Measurements from ENCODE around the gene NEUROG1. TPM values are rescaled to one million over a fixed set of nuclear protein-coding genes. Genes with fewer than 3 reads are reported as not detected.

NEUROG1 gene
- total RNA-seq, 2 donors from 2014 or later = not detected

- no peak overlapping the region for H3K4me3 Mint-ChIP-seq
- DNase-seq (no peak), ATAC-seq (replicated peaks in 1 of 2) (no peak)
- H3K27me3 Mint-ChIP-seq (ENCODE audit: low read depth) = peaks cover 81% of the 10 kb centered on the region
- peaks cover 18% of the 10 kb centered on the region for H3K4me1 Mint-ChIP-seq (ENCODE audit: low read depth)
- H3K36me3 Mint-ChIP-seq (ENCODE audit: insufficient read depth in 2 of 2) = no peaks in the 10 kb centered on the region
- no peaks in the 10 kb centered on the region for H3K9me3 Mint-ChIP-seq
- no peak overlapping the region for H3K27ac Mint-ChIP-seq
Measured at GRCh38 chr5:135492319-135492626, 43.5 kb downstream of the NEUROG1 start.

GRCh38 chr5:135491552-135492318, 44.0 kb downstream of the NEUROG1 start:
- Mint-ChIP-seq H3K36me3 (ENCODE audit: insufficient read depth in 2 of 2) (no peaks in the 10 kb centered on the region), H3K4me3 (peak overlapping the region in 1 of 2 donors; percentile 15)

GRCh38 chr5:135491038-135491551, 44.7 kb downstream of the NEUROG1 start:
- DNase-seq (no peak), ATAC-seq (replicated peaks in 1 of 2) (no peak)
- no peaks in the 10 kb centered on the region for H3K9me3 Mint-ChIP-seq
- no peaks in the 10 kb centered on the region for H3K36me3 Mint-ChIP-seq (ENCODE audit: insufficient read depth in 2 of 2)
- H3K27ac Mint-ChIP-seq = no peak overlapping the region
- peaks cover 18% of the 10 kb centered on the region for H3K4me1 Mint-ChIP-seq (ENCODE audit: low read depth)
- H3K27me3 Mint-ChIP-seq (ENCODE audit: low read depth) = peaks cover 82% of the 10 kb centered on the region
- H3K4me3 Mint-ChIP-seq = peak overlapping the region in 1 of 2 donors; percentile 15

More at GRCh38 chr5:135491552-135492318, 44.0 kb downstream of the NEUROG1 start:
- peaks cover 82% of the 10 kb centered on the region for H3K27me3 Mint-ChIP-seq (ENCODE audit: low read depth)
- ATAC-seq (replicated peaks in 1 of 2) (no peak), DNase-seq (no peak)
- no peaks in the 10 kb centered on the region for H3K9me3 Mint-ChIP-seq
- no peak overlapping the region for H3K27ac Mint-ChIP-seq
- peaks cover 18% of the 10 kb centered on the region for H3K4me1 Mint-ChIP-seq (ENCODE audit: low read depth)

- ATAC-seq (replicated peaks in 1 of 2) (peak in 1 of 2 donors; percentile 37), DNase-seq (no peak)
- Mint-ChIP-seq H3K36me3 (ENCODE audit: insufficient read depth in 2 of 2) (no peaks in the 10 kb centered on the region), H3K27me3 (ENCODE audit: low read depth) (peaks cover 76% of the 10 kb centered on the region), H3K27ac (no peak overlapping the region), H3K9me3 (no peaks in the 10 kb centered on the region), H3K4me3 (no peak overlapping the region), H3K4me1 (ENCODE audit: low read depth) (peaks cover 18% of the 10 kb centered on the region)
Measured at GRCh38 chr5:135490245-135491037, 45.3 kb downstream of the NEUROG1 start.

- Mint-ChIP-seq H3K27ac (no peak overlapping the region), H3K9me3 (no peaks in the 10 kb centered on the region), H3K36me3 (ENCODE audit: insufficient read depth in 2 of 2) (no peaks in the 10 kb centered on the region), H3K4me1 (ENCODE audit: low read depth) (peaks cover 18% of the 10 kb centered on the region), H3K27me3 (ENCODE audit: low read depth) (peaks cover 69% of the 10 kb centered on the region), H3K4me3 (peak overlapping the region; percentile 58 to 64)
- ATAC-seq (replicated peaks in 1 of 2) (no peak), DNase-seq (no peak)
Measured at GRCh38 chr5:135489466-135490244, 46.1 kb downstream of the NEUROG1 start.

GRCh38 chr5:135488727-135489465, 46.9 kb downstream of the NEUROG1 start:
- no peaks in the 10 kb centered on the region for H3K9me3 Mint-ChIP-seq
- ATAC-seq (replicated peaks in 1 of 2) (no peak), DNase-seq (no peak)

GRCh38 chr5:135487839-135488514, 47.8 kb downstream of the NEUROG1 start:
- no peak overlapping the region for H3K4me3 Mint-ChIP-seq
- no peak for ATAC-seq (replicated peaks in 1 of 2)
- no peak overlapping the region for H3K27ac Mint-ChIP-seq
- no peaks in the 10 kb centered on the region for H3K9me3 Mint-ChIP-seq
- H3K4me1 Mint-ChIP-seq (ENCODE audit: low read depth) = peaks cover 12% of the 10 kb centered on the region
- DNase-seq = no peak
- H3K27me3 Mint-ChIP-seq (ENCODE audit: low read depth) = peaks cover 52% of the 10 kb centered on the region
- H3K36me3 Mint-ChIP-seq (ENCODE audit: insufficient read depth in 2 of 2) = no peaks in the 10 kb centered on the region

More at GRCh38 chr5:135488727-135489465, 46.9 kb downstream of the NEUROG1 start:
- peaks cover 18% of the 10 kb centered on the region for H3K4me1 Mint-ChIP-seq (ENCODE audit: low read depth)
- no peak overlapping the region for H3K4me3 Mint-ChIP-seq
- H3K36me3 Mint-ChIP-seq (ENCODE audit: insufficient read depth in 2 of 2) = no peaks in the 10 kb centered on the region
- no peak overlapping the region for H3K27ac Mint-ChIP-seq
- H3K27me3 Mint-ChIP-seq (ENCODE audit: low read depth) = peaks cover 61% of the 10 kb centered on the region

- Mint-ChIP-seq H3K36me3 (ENCODE audit: insufficient read depth in 2 of 2) (no peaks in the 10 kb centered on the region), H3K4me3 (no peak overlapping the region), H3K27me3 (ENCODE audit: low read depth) (peaks cover 42% of the 10 kb centered on the region), H3K9me3 (no peaks in the 10 kb centered on the region), H3K27ac (no peak overlapping the region), H3K4me1 (ENCODE audit: low read depth) (peaks cover 12% of the 10 kb centered on the region)
- ATAC-seq (replicated peaks in 1 of 2) (no peak), DNase-seq (no peak)
Measured at GRCh38 chr5:135487037-135487395, 48.7 kb downstream of the NEUROG1 start.

GRCh38 chr5:135486131-135487036, 49.4 kb downstream of the NEUROG1 start:
- Mint-ChIP-seq H3K27me3 (ENCODE audit: low read depth) (peaks cover 41% of the 10 kb centered on the region), H3K36me3 (ENCODE audit: insufficient read depth in 2 of 2) (no peaks in the 10 kb centered on the region), H3K9me3 (no peaks in the 10 kb centered on the region), H3K4me3 (no peak overlapping the region), H3K27ac (no peak overlapping the region), H3K4me1 (ENCODE audit: low read depth) (peaks cover 12% of the 10 kb centered on the region)
- ATAC-seq (replicated peaks in 1 of 2) (no peak), DNase-seq (no peak)

- ATAC-seq (replicated peaks in 1 of 2) (no peak), DNase-seq (no peak)
- Mint-ChIP-seq H3K9me3 (no peaks in the 10 kb centered on the region), H3K4me3 (no peak overlapping the region), H3K4me1 (ENCODE audit: low read depth) (peaks cover 4% of the 10 kb centered on the region), H3K27ac (no peak overlapping the region), H3K36me3 (ENCODE audit: insufficient read depth in 2 of 2) (no peaks in the 10 kb centered on the region), H3K27me3 (ENCODE audit: low read depth) (peaks cover 32% of the 10 kb centered on the region)
Measured at GRCh38 chr5:135484674-135485086, 51.1 kb downstream of the NEUROG1 start.
